GM18511 (cell line): ENCODE measurements around the gene PALMD.

Experiments
- ATAC-seq: cut with Tn5 transposase; IDR thresholded peaks from one replicate; pipeline ENCODE4 v1.9.1; 2021; ENCODE audit warnings: mild to moderate bottlenecking, moderate library complexity; ENCODE audit not compliant: unreplicated experiment

The PALMD gene

DNA sequence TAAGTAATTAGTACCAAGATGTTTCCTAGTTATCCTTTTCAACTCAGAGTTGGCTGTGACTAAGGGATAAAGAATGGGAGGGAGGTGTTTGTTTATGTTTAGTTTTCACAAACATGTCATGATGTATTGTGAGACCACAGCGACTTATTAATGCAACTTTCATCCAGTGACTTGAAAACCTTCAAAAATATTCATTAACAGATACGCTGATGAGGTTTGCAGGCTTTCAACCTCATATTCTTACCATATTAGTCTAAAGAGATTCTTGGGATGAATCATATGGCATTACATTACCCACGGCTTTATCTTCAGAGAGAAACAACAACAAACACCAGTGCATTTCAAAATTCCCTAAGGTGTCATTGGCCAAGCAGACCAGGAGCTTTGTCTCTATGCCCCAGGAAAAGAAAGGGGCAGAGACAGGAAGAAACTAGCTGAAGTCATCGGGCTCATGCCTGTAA lies 36.4 kb downstream of the PALMD start:
- no peak for ATAC-seq

DNA sequence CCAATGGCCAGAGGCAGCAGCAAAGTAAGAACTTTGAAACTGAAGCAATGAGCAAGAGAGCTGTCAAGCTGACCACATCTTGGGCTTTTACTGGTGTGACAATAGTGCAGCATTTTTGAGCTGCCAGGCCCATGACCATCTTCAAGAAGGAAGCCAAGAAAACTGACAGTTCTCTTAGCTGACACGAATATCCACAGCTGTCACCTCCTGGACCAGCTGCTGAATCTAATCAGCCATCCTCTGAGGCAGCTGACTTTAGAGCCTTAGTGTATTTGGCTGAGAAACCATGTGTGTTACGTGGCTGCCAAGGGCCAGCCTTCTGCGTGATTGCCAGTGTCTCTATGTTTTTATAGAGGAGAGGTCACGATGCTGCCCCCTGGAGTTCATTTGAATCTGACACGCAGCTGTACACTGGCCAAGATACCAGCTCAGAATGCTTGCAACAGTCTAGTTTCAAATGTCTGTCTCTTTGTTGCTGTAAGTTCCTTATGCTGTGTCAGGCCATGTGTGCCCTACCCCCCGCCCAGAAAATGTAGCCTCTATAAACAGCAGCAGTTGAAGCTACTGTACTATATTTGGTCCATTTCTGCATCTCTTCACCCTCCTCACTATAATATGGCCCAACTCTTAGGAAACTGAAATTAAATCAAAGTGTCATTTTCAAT lies 39.7 kb downstream of the PALMD start:
- peak; percentile 95 for ATAC-seq

DNA sequence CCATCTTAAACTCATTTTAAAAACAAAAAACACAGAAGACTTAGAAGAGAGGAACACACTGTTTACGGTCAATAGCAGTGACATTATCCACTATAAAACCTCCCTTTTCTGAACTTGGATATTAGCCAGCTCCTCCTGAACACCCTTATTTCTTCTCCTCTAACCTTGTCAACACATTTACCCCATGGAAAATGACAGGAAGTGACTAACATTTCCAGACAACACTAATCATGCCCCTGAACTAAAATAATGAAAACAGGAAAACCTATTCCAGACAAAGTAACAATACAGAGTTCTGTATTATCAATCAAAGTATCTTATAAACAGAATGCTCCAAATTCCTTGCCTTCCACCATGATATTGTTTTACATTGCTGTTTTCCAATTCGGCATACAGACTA lies 45.3 kb downstream of the PALMD start:
- ATAC-seq: no peak

DNA sequence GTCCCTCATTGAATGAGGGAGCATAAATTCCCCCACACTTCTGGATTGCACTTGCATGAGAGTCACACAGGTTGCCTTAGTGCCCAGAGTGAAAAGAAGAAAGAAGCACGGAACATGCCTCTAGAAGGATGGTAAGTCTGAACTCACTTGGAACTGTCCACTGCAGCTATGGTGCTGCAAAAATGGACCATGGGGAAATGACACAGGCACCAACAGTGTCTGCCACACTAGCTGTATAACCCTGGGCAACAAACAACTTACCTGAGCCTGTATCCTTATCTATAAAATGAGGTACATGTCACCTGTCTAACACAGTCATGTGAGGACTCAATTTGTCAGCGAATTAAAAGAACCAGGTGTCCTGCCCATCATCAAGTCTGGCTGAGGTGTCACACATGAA lies 50.7 kb downstream of the PALMD start:
- ATAC-seq: no peak

DNA sequence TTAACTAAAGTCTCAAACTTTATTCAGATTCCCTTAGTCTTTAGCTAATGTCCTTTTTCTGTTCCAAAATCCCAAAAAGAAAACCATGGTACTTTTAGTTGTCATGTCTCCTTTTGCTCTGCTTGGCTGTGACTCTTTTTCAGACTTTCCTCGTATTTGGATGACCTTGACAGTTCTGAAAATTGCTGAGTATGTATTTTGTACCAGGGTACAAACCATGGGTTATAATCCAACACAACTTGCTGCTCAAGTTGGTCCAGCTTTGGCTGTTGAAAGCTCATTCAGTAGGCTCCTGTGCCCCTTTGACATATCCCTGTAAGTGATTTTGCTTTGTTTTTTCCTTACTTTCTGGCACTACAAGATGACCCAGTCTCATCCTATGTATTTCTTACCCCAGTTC lies 51.7 kb downstream of the PALMD start:
- ATAC-seq: no peak

DNA sequence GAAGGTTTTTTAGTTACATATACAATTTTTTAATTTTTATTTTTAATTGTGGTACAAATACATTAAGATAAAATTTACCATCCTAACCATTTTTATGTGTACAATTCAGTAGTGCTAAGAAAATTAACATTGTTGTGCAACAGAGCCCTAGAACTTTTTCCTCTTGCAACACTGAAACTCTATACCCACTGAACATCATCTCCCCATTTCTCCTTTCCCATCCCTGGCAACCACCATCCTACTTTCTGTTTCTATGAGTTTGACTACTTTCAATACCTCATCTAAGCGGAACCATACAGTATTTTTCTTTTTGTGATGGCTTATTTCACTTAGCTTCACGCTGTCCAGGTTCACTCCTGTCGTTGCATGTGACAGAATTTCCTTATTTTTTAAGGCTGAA lies 54.1 kb downstream of the PALMD start:
- ATAC-seq: no peak

DNA sequence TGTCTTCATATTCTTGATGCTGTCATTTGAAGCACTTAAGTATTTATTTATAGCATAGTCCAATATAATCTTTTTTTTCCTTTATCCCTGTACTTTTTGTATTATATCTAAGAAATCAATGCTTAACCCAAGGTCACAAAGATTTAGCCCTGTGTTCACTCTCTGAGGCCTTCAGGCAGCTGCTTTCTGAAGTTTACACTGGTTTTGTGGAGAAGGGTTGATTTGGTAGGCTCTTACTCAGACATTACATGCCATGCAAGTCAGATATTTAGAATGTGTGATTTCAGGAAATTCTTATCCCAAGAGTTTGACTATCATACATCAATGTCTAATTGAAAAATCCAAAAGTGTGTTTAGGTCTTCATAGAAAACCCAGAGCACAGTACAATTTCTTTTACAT lies 56.3 kb downstream of the PALMD start:
- no peak for ATAC-seq

DNA sequence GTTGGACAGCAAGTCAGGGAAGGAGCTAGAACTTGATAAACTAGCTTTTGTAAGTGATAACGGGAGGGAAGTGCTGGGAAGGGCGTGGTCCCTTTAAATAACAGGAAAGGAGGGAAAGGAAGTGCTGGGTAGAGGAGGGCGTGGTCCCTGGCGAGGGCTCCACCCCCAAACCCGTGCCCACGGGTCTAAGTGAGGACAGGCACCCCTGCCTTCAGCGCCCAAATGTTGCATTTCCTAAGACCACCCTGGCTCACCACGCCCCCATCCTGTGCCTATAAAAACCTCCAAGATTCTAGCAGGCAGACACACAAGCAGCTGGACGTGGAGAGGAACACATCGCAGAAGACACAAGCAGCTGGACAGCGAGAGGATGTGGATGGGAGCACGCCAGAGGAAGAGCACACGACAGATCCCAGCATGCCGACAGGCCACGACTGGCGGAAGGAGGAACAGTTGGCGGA lies 58.5 kb downstream of the PALMD start:
- ATAC-seq: no peak

DNA sequence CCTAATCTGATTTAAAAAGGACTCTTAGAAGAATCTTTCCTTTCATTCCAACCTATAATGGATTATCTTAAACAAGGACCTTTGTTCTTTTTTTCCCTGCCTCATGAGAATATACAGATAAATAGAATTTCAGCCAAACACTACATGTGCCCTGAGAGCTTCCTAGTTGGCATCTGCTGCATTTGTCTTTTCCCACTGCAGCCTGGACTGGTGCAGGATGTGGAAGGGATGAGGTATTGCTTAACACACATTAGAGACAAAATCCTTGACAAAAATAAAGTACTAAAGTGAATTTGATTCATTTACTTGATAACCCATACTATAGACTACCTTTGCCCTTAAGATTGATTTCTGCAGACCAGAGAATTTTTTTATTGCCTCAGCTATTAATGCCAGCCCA lies 59.5 kb downstream of the PALMD start:
- ATAC-seq: no peak

DNA sequence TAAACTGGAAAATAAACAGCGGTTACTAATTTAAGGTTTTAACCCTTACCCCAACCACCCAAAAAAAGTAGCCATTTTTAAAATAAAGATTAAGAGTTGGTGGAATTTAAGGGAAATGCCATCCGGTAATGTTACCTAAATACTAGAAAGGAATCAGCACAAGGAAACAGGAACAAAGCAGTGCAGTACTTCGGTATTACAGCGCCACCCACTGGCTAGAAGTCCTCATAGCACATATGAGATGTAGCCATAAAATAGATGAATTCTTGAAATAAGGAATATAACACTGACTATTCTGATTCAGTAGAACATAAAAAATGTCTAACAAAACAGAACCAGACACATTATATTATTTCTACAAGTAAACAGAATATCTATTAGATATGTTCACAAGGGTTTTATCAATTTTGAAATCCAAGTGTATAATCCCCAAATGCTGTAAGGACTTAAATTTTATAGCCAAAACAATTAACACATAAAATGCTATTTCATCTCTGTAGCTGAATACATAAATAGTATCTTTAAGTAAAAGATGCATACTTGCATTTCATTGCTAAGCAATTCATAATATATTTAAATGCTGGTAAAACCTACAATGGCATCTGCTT lies 61.7 kb downstream of the PALMD start:
- ATAC-seq: peak; percentile 86

DNA sequence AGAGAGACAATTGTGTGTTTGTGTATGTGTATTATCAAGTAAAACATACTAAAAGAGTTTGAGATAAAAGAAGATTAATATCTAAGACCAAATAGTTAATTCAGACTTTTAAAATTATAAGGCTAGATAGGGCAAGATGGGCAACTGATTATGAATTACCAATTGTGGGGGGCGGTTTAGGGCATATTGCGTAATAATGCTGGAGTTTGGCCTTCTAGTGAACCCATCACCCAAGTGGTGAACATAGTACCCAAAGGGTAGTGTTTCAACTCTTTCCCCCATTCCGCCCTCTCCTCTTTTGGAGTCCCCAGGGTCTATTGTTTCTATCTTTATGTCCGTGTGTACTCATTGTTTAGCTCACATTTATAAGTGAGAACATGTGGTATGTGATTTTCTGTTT lies 65.1 kb downstream of the PALMD start:
- no peak for ATAC-seq

DNA sequence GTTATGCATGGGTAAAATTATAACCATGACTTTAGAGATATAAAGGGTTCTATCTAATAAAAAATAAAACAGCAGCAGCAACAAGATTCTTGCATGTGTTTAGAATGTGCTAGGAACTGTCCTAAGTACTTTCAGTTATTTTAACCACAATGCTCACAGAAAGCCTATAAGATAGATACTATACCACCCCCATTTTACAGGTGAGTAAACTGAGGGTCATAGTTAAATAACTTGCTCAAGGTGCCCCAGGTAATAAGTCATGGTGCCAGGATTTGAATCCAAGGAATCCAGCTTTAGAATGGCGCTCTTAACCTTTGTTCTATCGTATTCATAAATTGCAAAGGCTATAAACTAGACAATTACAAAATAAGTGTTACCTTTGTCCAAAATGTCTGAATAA lies 67.1 kb downstream of the PALMD start:
- ATAC-seq: no peak

DNA sequence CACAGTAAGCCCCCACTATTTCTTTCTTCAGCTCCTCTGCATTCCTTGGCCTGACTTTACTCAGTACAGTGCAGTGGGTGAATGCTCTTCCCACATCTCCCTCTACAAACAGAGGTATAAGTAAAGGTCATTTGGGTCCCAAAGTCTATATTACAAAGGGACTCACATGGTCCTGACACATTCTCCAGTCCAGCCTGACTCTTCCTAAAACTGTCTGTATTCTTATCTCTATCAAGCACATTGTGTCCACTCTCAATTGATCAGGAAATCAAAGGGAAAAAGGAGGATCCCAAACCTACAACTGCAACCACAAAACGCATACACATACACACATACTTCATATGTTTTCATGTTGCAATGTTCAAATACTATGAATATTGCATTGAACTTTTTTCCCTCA lies 71.1 kb downstream of the PALMD start:
- no peak for ATAC-seq

DNA sequence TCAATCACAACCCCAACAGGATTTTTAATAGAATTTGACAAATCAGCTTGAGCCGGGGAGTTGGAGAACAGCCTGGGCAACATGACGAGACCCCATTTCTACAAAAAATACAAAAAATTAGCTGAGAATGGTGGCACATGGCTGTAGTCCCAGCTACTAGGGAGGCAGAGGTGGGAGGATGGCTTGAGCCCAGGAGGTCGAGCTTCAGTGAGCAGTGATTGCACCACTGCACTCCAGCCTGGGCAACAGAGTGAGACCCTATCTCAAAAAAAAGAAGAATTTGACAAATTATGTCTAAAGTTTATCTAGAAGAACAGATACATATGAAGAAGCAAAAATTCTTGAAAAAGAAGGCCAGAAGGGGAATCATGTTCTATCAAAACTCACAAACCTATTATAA lies 77.3 kb downstream of the PALMD start:
- no peak for ATAC-seq

DNA sequence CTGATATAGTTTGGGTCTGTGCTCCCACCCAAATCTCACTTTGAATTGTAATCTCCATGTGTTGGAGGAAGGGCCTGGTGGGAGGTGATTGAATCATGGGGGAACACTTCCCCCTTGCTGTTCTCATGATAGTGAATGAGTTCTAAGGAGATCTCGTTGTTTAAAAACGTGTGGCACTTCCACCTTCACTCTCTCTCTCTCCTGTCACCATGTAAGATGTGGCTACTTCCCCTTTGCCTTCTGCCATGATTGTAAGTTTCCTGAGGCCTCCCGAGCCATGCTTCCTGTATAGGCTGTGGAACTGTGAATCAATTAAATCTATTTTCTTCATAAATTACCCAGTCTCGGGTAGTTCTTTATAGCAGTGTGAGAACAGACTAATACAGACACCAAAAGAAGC lies 80.1 kb downstream of the PALMD start:
- no peak for ATAC-seq

DNA sequence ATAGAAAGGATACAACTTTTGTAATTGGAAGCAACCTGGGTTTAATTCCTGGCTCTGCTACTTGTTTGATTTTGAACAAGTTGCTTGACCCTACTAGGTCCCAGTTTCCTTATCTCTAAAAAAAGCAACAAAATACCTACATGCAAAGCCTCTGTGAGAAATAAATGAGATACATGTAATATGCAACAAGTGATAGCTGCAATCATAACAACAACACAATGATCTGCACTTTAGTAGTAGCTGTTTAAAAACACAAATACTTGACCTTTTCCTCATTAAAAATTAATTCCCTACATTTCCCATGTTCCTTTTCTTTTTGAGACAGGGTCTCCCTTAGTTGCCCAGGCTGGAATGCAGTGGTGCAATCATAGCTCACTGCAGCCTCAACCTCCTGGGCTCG lies 80.5 kb downstream of the PALMD start:
- no peak for ATAC-seq

DNA sequence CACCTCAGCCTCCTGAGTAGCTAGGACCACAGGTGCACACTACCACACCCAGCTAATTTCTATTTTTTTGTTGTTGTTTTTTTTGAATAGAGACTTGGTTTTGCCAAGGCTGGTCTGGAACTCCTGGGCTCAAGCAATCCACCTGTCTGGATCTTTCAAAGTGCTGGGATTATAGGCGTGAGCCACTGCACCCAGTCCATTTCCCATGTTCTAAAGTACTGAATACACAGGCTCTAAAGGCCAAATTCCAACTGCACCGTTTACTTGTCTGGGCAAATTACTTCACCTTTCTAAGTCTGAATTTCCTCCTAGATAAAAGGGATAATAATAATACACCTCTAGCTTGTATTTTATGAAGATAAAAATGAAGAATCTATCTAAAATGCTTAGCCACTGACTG lies 80.9 kb downstream of the PALMD start:
- ATAC-seq: no peak

DNA sequence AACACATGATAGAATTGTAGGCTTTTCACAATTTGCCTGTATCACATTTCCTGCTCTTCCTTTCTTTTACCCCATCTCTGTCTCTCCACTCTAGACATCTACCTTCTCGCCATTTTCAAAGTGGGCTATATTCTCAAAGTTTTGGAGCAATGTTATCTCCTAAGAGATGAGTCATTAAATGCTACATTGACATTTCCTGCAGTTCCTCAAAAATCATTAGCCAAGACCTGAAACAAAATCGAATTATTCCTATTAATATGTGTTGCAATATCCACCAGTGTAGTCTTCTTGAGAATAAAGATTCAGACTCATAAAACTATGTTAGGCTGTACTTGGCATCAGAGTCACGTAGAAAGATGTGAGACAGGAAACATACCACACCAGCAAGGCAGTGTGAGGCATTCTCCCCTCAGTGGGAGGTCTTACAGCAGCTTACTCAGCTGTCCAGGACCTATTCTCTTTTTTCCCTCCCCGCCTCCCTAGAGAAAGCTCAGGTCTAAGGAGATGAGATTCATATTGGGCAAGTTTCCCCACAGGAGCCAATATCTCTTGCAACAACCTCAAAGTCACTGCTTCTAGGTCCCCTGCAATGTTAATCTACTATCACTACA lies 81.8 kb downstream of the PALMD start:
- ATAC-seq: no peak

DNA sequence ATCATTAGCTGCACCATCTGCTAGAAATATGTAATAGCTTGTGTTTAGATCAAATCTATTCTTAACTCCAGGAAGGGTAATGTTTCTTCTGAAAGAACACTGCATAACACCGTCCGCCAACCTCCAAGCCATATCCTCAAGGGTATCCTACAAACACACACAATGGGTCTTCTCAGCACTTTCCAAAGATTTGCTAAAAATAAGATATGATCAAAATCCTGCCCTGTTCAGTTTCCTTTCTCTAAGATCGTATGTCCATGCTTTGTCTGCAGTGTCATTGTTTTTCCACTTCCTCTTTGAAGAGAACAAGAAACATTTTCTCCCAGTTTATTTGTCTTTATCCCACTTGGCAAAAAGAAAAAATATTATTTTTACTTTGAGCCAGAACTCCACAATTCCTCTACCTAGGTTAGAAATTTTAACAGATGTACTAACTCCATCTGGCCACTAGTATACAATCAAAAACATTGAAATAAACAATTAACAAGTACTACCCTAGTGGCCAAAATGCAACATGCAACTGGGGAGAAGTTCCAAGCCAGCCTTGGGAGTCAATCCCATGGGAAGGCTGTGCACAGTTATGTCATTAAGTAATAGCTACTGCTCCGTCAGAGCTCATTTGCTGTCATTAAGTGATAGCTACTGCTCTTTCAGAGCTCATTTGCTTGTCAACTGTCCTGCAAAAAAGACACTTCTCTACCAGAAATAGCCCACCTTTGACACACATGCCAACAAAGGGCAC lies 82.8 kb downstream of the PALMD start:
- peak; percentile 58 for ATAC-seq

DNA sequence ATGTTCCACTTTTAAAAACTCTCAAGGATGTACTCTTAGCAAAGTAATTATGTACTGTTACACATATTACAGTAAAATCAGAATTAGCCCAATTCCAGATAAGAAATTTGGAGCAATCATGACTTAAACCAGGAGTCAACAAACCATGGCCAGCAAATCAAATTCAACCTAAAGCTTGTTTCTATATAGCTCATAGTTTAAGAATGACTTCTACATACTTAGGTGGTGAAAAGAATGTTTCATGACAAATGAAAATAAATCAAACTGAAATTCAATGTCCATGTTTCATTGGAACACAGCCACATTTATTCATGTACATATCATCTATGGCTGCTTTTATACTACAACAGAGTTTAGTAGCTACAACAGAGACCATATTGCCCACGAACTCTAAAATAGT lies 85.5 kb downstream of the PALMD start:
- no peak for ATAC-seq

DNA sequence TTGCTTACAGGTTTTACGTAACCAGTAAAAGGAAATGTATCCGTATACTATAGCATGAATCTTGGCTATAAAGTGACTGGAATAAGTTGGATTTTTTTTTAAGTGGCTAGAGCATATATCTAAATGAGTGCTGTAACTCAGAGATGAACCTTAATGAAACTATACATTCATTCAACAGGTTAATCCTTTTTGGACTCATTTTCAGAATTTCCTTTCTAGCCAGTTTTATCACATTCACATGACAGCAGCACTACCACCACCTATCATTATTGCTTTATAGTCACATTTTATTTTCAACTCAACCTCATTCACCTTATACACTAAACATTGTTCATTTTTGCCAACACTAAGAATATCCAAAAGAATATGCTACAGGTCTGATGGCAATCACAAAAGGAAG lies 89.9 kb downstream of the PALMD start:
- no peak for ATAC-seq

DNA sequence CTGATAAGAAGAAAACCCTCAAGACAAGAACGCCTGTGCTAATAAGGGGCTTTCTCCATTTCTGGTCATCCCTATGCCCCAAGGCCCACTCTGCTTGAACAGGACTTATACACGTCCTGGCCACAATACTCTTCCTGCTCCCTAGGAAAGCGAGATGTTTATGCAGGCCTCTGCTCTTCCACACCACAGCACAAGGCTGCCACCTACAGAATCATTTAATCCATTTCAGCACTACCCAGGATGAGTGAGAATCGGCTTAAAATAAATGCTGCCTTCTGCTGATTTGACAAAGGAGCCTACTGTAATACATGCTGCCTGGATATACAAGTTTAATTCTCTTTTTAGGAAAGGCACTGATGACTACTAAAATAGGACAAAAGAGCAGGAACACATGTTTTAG lies 91.1 kb downstream of the PALMD start:
- ATAC-seq: no peak
